AG09309 (cell line): ENCODE measurements around the gene RIN3.

Experiments
- DNase-seq: peaks from one replicate; pipeline ENCODE4 v3.0.0-alpha.2; 2010; ENCODE audit warnings: low read depth
- H3K4me3 ChIP-seq: 2 replicates; pipeline ENCODE4 v1.5.1; 2011; ENCODE audit warnings: mild to moderate bottlenecking, low read depth, low read length, moderate library complexity; ENCODE audit not compliant: control insufficient read depth
- TF ChIP-seq, protein P1 (sequence below): IDR thresholded peaks from 2 replicates; pipeline ENCODE4 v1.5.1; 2011; ENCODE audit warnings: mild to moderate bottlenecking, low read depth, low read length, inconsistent platforms; ENCODE audit not compliant: insufficient read depth, control insufficient read depth; ENCODE audit errors: missing control alignments

Gene RIN3

GRCh38 chr14:92475037-92475436, 38.5 kb upstream of the RIN3 start:
- H3K4me3 ChIP-seq: no peak overlapping the region
- DNase-seq: no peak
- TF ChIP-seq, protein P1, sequence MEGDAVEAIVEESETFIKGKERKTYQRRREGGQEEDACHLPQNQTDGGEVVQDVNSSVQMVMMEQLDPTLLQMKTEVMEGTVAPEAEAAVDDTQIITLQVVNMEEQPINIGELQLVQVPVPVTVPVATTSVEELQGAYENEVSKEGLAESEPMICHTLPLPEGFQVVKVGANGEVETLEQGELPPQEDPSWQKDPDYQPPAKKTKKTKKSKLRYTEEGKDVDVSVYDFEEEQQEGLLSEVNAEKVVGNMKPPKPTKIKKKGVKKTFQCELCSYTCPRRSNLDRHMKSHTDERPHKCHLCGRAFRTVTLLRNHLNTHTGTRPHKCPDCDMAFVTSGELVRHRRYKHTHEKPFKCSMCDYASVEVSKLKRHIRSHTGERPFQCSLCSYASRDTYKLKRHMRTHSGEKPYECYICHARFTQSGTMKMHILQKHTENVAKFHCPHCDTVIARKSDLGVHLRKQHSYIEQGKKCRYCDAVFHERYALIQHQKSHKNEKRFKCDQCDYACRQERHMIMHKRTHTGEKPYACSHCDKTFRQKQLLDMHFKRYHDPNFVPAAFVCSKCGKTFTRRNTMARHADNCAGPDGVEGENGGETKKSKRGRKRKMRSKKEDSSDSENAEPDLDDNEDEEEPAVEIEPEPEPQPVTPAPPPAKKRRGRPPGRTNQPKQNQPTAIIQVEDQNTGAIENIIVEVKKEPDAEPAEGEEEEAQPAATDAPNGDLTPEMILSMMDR: no peak

DNA sequence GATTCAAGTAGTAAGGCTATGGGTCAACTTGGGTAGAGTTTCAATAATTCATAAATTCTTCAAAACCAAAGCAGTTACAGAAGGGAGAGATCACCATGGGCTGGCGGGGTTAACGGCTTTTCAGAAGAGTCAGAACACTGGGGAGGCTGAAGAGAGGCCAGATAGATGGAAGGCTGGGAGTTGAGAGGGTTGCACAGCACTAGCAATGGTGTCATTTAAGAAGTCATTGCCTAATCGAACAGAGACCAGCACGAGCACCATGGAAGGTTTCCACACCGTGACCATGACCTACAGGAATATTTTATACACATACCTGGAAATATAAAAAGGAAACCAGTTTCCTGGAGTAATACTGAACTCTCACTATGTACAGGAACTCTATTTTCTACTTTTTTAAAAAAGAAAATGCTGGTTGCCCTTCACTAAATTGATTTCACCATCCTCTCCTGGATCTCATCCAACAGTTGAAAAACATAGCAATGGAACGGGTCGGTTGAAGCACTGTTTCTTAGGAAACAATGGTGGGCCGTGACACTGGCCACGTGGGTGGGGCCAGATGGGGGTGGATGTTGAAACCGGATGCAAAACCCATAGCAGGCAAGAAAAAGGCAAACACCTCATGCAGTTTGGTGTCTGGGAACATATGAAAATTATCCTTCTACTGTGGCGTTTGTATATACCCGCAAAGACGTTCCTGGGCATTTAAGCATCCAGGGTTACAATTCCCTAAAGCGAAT, 38.0 kb upstream of the RIN3 start:
- H3K4me3 ChIP-seq: no peak overlapping the region
- no peak for DNase-seq
- TF ChIP-seq, protein P1: no peak

DNA sequence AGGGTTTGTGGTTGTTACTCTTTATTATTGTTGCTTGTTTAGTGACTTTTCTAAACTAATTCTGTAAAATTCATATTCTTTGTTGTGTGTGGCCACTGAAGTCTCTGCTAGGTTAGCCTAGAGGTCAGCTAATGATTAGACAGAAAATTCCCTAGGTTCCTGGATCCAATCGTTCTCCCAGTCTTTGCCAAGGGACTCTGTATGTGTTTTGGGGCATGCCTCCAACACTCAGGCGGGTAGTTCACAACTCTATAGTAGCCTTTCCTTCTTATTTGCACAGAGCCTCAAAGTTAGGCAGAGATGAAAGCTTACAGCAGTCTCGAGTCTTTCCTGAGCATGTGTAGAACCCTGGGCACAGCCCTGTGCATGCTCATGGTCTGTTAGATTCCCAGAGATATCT, 32.7 kb upstream of the RIN3 start:
- DNase-seq: no peak

GRCh38 chr14:92481386-92481785, 32.2 kb upstream of the RIN3 start:
- TF ChIP-seq, protein P1: peak; percentile 42

More for the DNA sequence above, 32.7 kb upstream of the RIN3 start:
- no peak overlapping the region for H3K4me3 ChIP-seq
- TF ChIP-seq, protein P1: no peak

DNA sequence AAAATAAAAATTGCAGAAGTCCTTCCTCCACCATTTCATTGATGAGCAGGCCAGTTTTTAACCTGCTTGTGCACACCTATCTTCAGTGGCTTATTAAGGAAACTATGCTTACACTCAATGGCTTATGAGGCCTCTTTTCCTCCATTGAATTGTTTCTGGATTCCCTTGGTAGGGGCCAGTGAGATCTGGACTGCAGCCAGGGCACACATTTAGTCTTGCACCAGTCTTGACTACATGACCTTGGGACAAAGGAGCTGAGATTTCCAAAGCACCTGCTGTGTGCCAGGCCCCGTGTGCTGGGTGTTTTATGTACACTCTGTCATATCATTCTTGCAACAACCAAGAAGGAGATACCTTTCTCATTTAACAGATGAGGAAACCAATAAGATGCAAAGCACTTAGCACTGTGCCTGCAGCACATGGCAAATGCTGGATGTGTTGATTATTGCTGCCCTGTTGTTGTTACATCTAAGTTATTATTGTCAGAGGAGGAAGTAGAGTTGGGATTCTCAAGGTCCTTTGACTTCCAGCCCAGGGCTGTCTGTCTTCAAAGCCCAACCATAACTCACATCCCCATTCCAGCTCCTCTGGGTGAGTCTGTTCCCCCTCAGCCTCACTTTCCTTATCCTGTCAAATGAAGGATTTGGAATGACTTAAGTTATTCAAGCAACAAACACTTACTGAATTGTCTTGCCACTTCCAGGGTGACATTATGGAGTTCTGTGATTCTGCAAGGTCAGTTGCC, 31.6 kb upstream of the RIN3 start:
- no peak overlapping the region for H3K4me3 ChIP-seq
- TF ChIP-seq, protein P1: no peak
- DNase-seq: no peak

More at GRCh38 chr14:92481386-92481785, 32.2 kb upstream of the RIN3 start:
- H3K4me3 ChIP-seq: no peak overlapping the region
- no peak for DNase-seq

DNA sequence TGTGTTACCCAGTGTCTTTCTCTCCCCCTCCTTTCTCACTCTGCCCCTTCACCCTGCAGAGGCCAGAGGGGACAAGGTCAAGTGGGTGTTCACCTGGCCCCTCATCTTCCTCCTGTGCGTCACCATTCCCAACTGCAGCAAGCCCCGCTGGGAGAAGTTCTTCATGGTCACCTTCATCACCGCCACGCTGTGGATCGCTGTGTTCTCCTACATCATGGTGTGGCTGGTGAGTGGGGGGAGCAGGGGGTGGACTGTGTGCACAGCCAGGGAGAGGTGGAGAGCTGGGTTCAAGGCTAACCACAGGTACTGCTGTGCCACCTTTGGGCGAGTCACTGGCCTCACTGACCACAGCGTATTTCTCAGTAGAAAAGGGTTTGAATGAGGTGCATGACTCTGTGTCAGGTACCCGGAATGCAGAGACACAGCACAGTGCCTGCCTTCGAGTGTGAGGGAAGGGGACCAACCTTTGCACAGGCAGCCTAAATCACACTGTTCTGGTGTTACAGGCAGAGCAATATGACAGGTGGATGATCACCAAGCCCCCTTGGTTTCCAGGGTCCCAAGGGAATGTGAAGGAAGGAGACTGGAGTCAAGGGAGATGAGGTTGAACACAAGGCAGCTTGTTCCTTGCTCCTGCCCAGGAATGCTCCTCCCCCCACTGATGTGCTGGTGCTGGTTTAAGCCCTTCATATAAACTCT, 30.8 kb upstream of the RIN3 start:
- no peak overlapping the region for H3K4me3 ChIP-seq
- TF ChIP-seq, protein P1: no peak
- no peak for DNase-seq
